Activated T-cell treated with anti-CD3 and anti-CD28 coated beads, Interleukin-2, amount 50 U/mL, for 24 hours (primary cell): ENCODE data around the gene CPZ.

Experiments
- DNase-seq: peaks from one replicate; pipeline ENCODE4 v3.0.0-alpha.2; 2020
- H3K27ac Mint-ChIP-seq: 2 replicates; pipeline ENCODE4 v1.8.0; 2020; ENCODE audit warnings: mild to moderate bottlenecking, mixed read lengths
- H3K27me3 Mint-ChIP-seq: 2 replicates; pipeline ENCODE4 v1.8.0; 2020; ENCODE audit warnings: mixed read lengths
- H3K36me3 Mint-ChIP-seq: 2 replicates; pipeline ENCODE4 v1.8.0; 2020; ENCODE audit warnings: low read depth, mixed read lengths
- H3K4me1 Mint-ChIP-seq: 2 replicates; pipeline ENCODE4 v1.8.0; 2020; ENCODE audit warnings: low read depth, mixed read lengths
- H3K4me3 Mint-ChIP-seq: 2 replicates; pipeline ENCODE4 v1.8.0; 2020; ENCODE audit warnings: mild to moderate bottlenecking, moderate library complexity, mixed read lengths
- H3K9me3 Mint-ChIP-seq: 2 replicates; pipeline ENCODE4 v1.8.0; 2020; ENCODE audit warnings: mixed read lengths

The CPZ gene

GRCh38 chr4:8592366-8593263 lies at the start of gene CPZ:
CPZ (plus strand) TSS chr4:8592765; CDS start chr4:8592834, 69 bp downstream.
- H3K36me3 Mint-ChIP-seq, result no peaks in the 10 kb centered on the region
- no peaks in the 10 kb centered on the region for H3K9me3 Mint-ChIP-seq
- no peaks in the 10 kb centered on the region for H3K4me1 Mint-ChIP-seq
- no peak within 1 kb of the TSS for H3K27ac Mint-ChIP-seq
- DNase-seq, result no peak
- H3K4me3 Mint-ChIP-seq, result no peak within 1 kb of the TSS
- peaks cover 47% of the 10 kb centered on the region for H3K27me3 Mint-ChIP-seq

GRCh38 chr4:8542776-8543525 lies 49.6 kb upstream of the CPZ start:
- Mint-ChIP-seq H3K27ac (no peak overlapping the region), H3K9me3 (no peaks in the 10 kb centered on the region), H3K4me1 (peaks cover 9% of the 10 kb centered on the region)

GRCh38 chr4:8543623-8544022 lies 48.9 kb upstream of the CPZ start:
- H3K36me3 Mint-ChIP-seq, result no peaks in the 10 kb centered on the region
- no peak overlapping the region for H3K4me3 Mint-ChIP-seq
- no peaks in the 10 kb centered on the region for H3K27me3 Mint-ChIP-seq
- peaks cover 9% of the 10 kb centered on the region for H3K4me1 Mint-ChIP-seq
- no peak overlapping the region for H3K27ac Mint-ChIP-seq
- H3K9me3 Mint-ChIP-seq, result no peaks in the 10 kb centered on the region
- no peak for DNase-seq

More at GRCh38 chr4:8542776-8543525, 49.6 kb upstream of the CPZ start:
- Mint-ChIP-seq H3K27me3 (no peaks in the 10 kb centered on the region), H3K36me3 (no peaks in the 10 kb centered on the region), H3K4me3 (no peak overlapping the region)
- no peak for DNase-seq

- DNase-seq, result no peak
- H3K27me3 Mint-ChIP-seq, result no peaks in the 10 kb centered on the region
- H3K36me3 Mint-ChIP-seq, result no peaks in the 10 kb centered on the region
- no peaks in the 10 kb centered on the region for H3K9me3 Mint-ChIP-seq
- H3K27ac Mint-ChIP-seq, result no peak overlapping the region
- peaks cover 9% of the 10 kb centered on the region for H3K4me1 Mint-ChIP-seq
- no peak overlapping the region for H3K4me3 Mint-ChIP-seq
Observed at GRCh38 chr4:8544282-8544681, 48.3 kb upstream of the CPZ start.

- Mint-ChIP-seq H3K9me3 (no peaks in the 10 kb centered on the region), H3K4me3 (no peak overlapping the region), H3K27ac (no peak overlapping the region), H3K27me3 (no peaks in the 10 kb centered on the region), H3K36me3 (no peaks in the 10 kb centered on the region), H3K4me1 (peaks cover 5% of the 10 kb centered on the region)
- DNase-seq, result no peak
Observed at GRCh38 chr4:8544741-8545438, 47.7 kb upstream of the CPZ start.

GRCh38 chr4:8545439-8545765 lies 47.2 kb upstream of the CPZ start:
- Mint-ChIP-seq H3K4me1 (no peaks in the 10 kb centered on the region), H3K27me3 (no peaks in the 10 kb centered on the region), H3K27ac (no peak overlapping the region)

GRCh38 chr4:8546766-8547107 lies 45.8 kb upstream of the CPZ start:
- Mint-ChIP-seq H3K36me3 (no peaks in the 10 kb centered on the region), H3K27me3 (no peaks in the 10 kb centered on the region), H3K9me3 (no peaks in the 10 kb centered on the region), H3K27ac (no peak overlapping the region), H3K4me1 (no peaks in the 10 kb centered on the region), H3K4me3 (no peak overlapping the region)
- no peak for DNase-seq

More at GRCh38 chr4:8545439-8545765, 47.2 kb upstream of the CPZ start:
- no peaks in the 10 kb centered on the region for H3K36me3 Mint-ChIP-seq
- no peaks in the 10 kb centered on the region for H3K9me3 Mint-ChIP-seq
- no peak for DNase-seq
- H3K4me3 Mint-ChIP-seq, result no peak overlapping the region

- H3K4me3 Mint-ChIP-seq, result no peak overlapping the region
- no peak for DNase-seq
Observed at GRCh38 chr4:8547108-8547911, 45.3 kb upstream of the CPZ start.

GRCh38 chr4:8547912-8548730 lies 44.4 kb upstream of the CPZ start:
- H3K27me3 Mint-ChIP-seq, result no peaks in the 10 kb centered on the region
- H3K4me1 Mint-ChIP-seq, result no peaks in the 10 kb centered on the region
- DNase-seq, result no peak
- no peak overlapping the region for H3K27ac Mint-ChIP-seq
- H3K4me3 Mint-ChIP-seq, result no peak overlapping the region
- H3K9me3 Mint-ChIP-seq, result no peaks in the 10 kb centered on the region
- H3K36me3 Mint-ChIP-seq, result no peaks in the 10 kb centered on the region

More at GRCh38 chr4:8547108-8547911, 45.3 kb upstream of the CPZ start:
- Mint-ChIP-seq H3K36me3 (no peaks in the 10 kb centered on the region), H3K27me3 (no peaks in the 10 kb centered on the region), H3K27ac (no peak overlapping the region), H3K4me1 (no peaks in the 10 kb centered on the region), H3K9me3 (no peaks in the 10 kb centered on the region)

- Mint-ChIP-seq H3K36me3 (no peaks in the 10 kb centered on the region), H3K27me3 (no peaks in the 10 kb centered on the region), H3K27ac (no peak overlapping the region), H3K9me3 (no peaks in the 10 kb centered on the region), H3K4me1 (no peaks in the 10 kb centered on the region), H3K4me3 (no peak overlapping the region)
- DNase-seq, result no peak
Observed at GRCh38 chr4:8548731-8549351, 43.7 kb upstream of the CPZ start.

- no peak for DNase-seq
- H3K4me3 Mint-ChIP-seq, result no peak overlapping the region
- H3K27me3 Mint-ChIP-seq, result no peaks in the 10 kb centered on the region
- no peak overlapping the region for H3K27ac Mint-ChIP-seq
- no peaks in the 10 kb centered on the region for H3K9me3 Mint-ChIP-seq
- no peaks in the 10 kb centered on the region for H3K36me3 Mint-ChIP-seq
- no peaks in the 10 kb centered on the region for H3K4me1 Mint-ChIP-seq
Observed at GRCh38 chr4:8549352-8549931, 43.1 kb upstream of the CPZ start.

- Mint-ChIP-seq H3K27ac (no peak overlapping the region), H3K4me3 (no peak overlapping the region), H3K36me3 (no peaks in the 10 kb centered on the region), H3K9me3 (no peaks in the 10 kb centered on the region), H3K27me3 (no peaks in the 10 kb centered on the region), H3K4me1 (no peaks in the 10 kb centered on the region)
- DNase-seq, result no peak
Observed at GRCh38 chr4:8550691-8551090, 41.9 kb upstream of the CPZ start.

- H3K36me3 Mint-ChIP-seq, result no peaks in the 10 kb centered on the region
- no peaks in the 10 kb centered on the region for H3K4me1 Mint-ChIP-seq
- no peaks in the 10 kb centered on the region for H3K27me3 Mint-ChIP-seq
- no peak overlapping the region for H3K27ac Mint-ChIP-seq
- H3K9me3 Mint-ChIP-seq, result no peaks in the 10 kb centered on the region
- no peak for DNase-seq
- no peak overlapping the region for H3K4me3 Mint-ChIP-seq
Observed at GRCh38 chr4:8552024-8552423, 40.5 kb upstream of the CPZ start.
